H7 (cell line): ENCODE data around the gene C1QTNF6. TPM values are rescaled to one million over a fixed set of nuclear protein-coding genes. Genes with fewer than 3 reads are reported as not detected.
A peak's percentile ranks its signal among the peaks of the same experiment; 100 is the strongest.
"Not testable (repeated sequence)": the region's sequence is repeated elsewhere in the genome, so short reads cannot be mapped to it uniquely, and the experiment has no call there.

Experiments
- DNase-seq: peaks from one replicate; pipeline ENCODE4 v3.0.0; 2012
- H3K27me3 ChIP-seq: 2 replicates; pipeline ENCODE4 v1.6.0; 2011; ENCODE audit warnings: mild to moderate bottlenecking, low read length; ENCODE audit not compliant: control insufficient read depth, insufficient read depth
- H3K36me3 ChIP-seq: replicated peaks from 2 replicates; pipeline ENCODE4 v1.5.1; 2011; ENCODE audit warnings: low read length; ENCODE audit not compliant: control insufficient read depth, insufficient read depth
- H3K4me3 ChIP-seq: 2 replicates; pipeline ENCODE4 v1.5.1; 2011; ENCODE audit warnings: low read depth, mild to moderate bottlenecking, control low read depth, low read length, moderate library complexity; ENCODE audit not compliant: insufficient read depth
- total RNA-seq: library from RNA; depleted of rRNA; stranded (reverse); fragments of >200 nt; shearing (Covaris generic); gene quantifications from 2 replicates; pipeline ENCODE4 v1.2.3, GENCODE V29; 2014

Gene C1QTNF6
- total RNA-seq, 1 experiment from 2014 or later, result 4.9 TPM

DNA sequence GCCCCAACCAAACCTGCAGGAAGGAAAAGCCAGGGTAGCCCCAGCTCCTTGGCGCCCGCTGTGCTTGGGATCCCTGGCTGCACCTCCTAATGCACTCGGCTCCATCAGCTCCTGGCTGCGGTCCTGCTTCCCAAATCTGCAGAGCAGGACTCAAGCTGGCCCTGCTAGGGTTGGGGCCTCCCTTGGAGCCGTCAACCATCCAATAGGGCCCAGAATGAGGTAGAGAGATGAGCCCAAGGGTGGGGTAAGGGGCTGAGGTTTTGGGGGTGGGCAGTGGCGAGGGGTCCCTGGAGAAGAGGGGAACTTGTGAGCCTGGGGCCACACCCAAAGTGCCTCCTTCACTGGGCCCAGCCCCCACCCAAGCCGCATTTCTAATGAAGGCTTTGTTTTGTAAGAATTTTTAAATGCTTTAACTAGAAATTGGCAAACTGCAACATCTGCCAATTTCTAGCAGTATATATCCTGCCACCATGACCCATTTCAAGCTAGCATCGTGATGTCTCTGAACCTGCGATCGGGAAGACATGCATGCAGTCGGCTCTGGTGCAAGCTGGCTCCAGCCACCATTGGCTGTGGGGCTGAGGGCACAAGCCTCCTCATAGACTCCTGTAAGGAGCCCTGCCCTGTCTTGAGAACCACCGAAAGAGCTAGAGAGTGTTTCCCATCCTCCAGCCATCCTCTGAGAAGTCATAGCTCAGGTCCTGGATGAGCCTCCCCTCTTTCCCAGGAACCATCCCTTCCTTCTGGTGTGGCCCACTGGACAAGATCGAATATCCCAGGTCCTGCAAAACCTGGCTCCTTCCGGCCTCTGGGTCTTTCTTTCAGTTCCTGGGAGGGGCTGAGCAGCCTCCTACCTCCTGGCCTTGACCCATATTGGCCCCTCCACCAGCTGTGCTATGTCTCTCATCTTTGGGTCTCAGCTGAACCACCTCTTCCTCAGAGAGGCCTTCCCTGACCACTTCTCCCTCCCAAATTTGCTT lies 15.5 kb downstream of the C1QTNF6 start:
- Histone ChIP-seq H3K27me3 (no peaks in the 10 kb centered on the region), H3K36me3 (no peaks in the 10 kb centered on the region), H3K4me3 (no peak overlapping the region)
- DNase-seq, result no peak

- DNase-seq, result no peak
- Histone ChIP-seq H3K27me3 (no peaks in the 10 kb centered on the region), H3K36me3 (no peaks in the 10 kb centered on the region), H3K4me3 (no peak overlapping the region)
These were observed 16.4 kb downstream of the C1QTNF6 start for GRCh38 chr22:37171662-37172061.

GRCh38 chr22:37170689-37171405 lies 17.2 kb downstream of the C1QTNF6 start:
- H3K36me3 ChIP-seq, DNase-seq, H3K4me3 ChIP-seq, H3K27me3 ChIP-seq: not testable (repeated sequence)

- Histone ChIP-seq H3K27me3 (no peaks in the 10 kb centered on the region), H3K4me3 (no peak overlapping the region), H3K36me3 (no peaks in the 10 kb centered on the region)
- peak; percentile 49 for DNase-seq
These were observed 17.9 kb downstream of the C1QTNF6 start for GRCh38 chr22:37169947-37170688.

DNA sequence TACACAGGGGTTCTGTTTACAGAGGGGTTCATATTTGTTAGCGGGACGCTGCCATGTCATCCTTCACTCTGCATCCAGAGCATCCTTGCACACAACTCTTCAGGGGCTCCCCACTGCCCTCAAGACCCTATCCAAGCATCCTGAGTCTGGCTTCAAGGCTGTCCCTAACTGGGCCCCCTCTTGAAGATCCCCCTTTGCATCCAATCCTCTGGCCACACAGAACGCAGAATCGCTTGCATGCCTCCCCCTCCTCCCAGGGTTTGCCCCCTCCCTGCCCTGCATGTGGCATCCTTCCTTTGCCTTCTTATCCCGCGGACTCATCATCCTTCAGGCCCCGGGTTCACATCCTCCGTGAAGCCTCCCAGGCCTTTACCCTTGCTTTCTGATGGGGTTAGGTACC lies 18.6 kb downstream of the C1QTNF6 start:
- Histone ChIP-seq H3K4me3 (no peak overlapping the region), H3K36me3 (no peaks in the 10 kb centered on the region), H3K27me3 (no peaks in the 10 kb centered on the region)
- DNase-seq, result peak; percentile 27

GRCh38 chr22:37167981-37168647 lies 19.9 kb downstream of the C1QTNF6 start:
- DNase-seq, result no peak
- no peaks in the 10 kb centered on the region for H3K36me3 ChIP-seq
- no peaks in the 10 kb centered on the region for H3K27me3 ChIP-seq
- no peak overlapping the region for H3K4me3 ChIP-seq

DNA sequence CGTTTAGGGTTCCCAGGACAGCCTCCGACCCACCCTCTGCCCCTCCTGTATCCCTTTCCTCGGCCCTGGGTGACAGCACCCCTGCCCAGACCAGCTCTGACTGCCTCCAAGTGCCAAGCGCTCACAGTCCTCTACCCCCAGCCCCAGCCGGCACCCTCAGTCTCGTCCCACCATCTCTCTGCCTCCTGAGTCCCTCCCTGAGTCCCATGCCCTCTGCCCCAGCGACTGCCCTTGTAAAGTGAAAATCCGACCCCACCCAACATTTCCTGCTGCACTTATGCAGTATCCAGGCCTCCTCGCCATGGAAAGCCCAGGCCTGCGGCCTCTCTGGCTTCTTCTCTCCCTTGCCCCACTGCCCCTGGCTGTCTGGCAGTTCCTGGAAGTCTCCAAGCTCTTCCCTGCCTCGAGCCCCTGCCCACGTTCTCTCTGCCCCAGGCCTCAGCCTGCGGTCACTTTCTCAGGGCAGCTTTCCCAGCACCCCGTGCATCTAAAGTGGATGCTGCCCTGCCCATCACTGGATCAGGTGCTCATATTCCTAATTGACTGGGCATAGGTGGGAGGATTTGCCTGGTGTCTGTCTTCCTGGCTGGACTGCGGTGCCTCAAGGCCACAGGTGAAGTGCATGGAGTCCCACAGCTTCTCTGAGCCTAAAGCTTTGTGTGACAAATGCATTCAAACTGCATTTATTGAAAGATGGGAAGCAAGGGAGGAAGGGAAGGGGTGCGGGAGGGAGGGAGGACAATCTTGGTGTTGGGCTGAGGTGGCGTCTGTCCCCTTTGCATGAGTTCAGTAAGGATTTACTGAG lies 20.7 kb downstream of the C1QTNF6 start:
- Histone ChIP-seq H3K27me3 (no peaks in the 10 kb centered on the region), H3K36me3 (no peaks in the 10 kb centered on the region), H3K4me3 (no peak overlapping the region)
- DNase-seq, result no peak

DNA sequence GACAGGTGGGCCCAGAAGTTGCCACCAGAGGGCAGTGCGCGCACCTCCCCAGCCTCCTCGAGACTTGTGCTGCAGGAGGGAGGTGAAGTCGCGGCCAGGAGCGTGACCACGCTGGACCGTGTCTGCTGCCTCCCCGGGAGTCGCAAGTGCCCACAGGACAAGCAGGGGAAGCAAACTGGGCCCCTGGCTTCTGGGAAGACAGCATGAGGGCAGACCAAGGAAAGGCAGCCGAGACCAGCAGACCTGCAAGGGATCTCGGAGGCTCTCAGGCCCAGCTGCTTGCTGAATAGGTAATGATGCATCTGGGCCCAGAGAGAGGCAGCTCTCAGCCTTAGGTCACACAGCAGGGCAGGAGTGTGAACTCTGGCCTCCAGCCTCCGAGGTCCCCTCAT lies 21.4 kb downstream of the C1QTNF6 start:
- no peak overlapping the region for H3K4me3 ChIP-seq
- no peaks in the 10 kb centered on the region for H3K27me3 ChIP-seq
- H3K36me3 ChIP-seq, result no peaks in the 10 kb centered on the region
- DNase-seq, result peak; percentile 96

- Histone ChIP-seq H3K27me3 (no peaks in the 10 kb centered on the region), H3K36me3 (no peaks in the 10 kb centered on the region), H3K4me3 (no peak overlapping the region)
- no peak for DNase-seq
These were observed 21.9 kb downstream of the C1QTNF6 start for GRCh38 chr22:37165940-37166674.

- H3K27me3 ChIP-seq, result no peaks in the 10 kb centered on the region
These were observed 23.0 kb downstream of the C1QTNF6 start for GRCh38 chr22:37165066-37165465.

DNA sequence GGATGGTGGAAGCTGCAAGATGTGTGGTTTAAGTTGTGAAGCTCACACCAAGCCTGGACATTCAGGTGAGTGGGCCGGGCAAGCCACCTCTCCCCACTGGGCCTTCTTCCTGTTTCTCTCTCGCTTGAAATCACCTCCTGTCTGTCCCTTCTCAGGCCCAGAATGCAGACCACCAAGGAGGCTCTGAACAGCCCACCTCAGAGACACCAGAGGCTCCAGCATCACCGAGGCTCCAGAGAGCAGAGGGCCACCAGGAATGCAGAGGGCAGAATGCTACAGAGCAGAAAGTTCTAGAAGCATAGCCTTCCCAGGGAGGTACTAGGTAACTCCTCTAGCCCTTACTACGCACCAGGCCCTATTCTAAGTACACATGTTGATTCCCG lies 23.6 kb downstream of the C1QTNF6 start:
- no peak overlapping the region for H3K4me3 ChIP-seq
- H3K36me3 ChIP-seq, result no peaks in the 10 kb centered on the region
- no peak for DNase-seq
- peaks cover under 1% of the 10 kb centered on the region; the same call in 1 of the 2 replicates for H3K27me3 ChIP-seq

More at GRCh38 chr22:37165066-37165465, 23.0 kb downstream of the C1QTNF6 start:
- Histone ChIP-seq H3K36me3 (no peaks in the 10 kb centered on the region), H3K4me3 (no peak overlapping the region)
- DNase-seq, result no peak

- DNase-seq, result no peak
- H3K27me3 ChIP-seq, result peaks cover 1% of the 10 kb centered on the region; the same call in 1 of the 2 replicates
- H3K4me3 ChIP-seq, result no peak overlapping the region
- no peaks in the 10 kb centered on the region for H3K36me3 ChIP-seq
These were observed 24.2 kb downstream of the C1QTNF6 start for GRCh38 chr22:37163575-37164504.
